ENCODE data around the gene FKBP10. TPM values are rescaled to one million over a fixed set of nuclear protein-coding genes. Genes with fewer than 3 reads are reported as not detected.

Gene FKBP10
- total and polyA plus RNA-seq, 10 of the 15 experiments (the other 5 are each of a cell fraction or from before 2014, with no cell fraction given): 0.02 to 4.7 (median 1.8) TPM

DNA sequence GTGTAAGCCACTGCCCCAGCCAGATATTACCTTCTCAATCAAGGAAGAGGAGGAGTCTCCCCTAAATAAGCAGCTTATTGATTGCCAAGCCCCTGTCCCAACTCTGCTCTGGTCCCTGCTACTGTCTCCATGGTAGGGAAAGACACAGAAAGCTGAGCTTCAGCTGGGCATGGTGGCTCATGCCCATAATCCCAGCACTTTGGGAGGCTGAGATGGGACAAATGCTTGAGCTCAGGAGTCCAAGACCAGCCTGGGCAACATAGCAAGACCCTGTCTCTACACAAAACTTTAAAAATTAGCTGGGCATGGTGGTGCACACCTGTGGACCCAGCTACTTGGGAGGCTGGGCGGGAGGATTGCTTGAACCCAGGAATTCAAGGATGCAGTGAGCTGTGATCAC lies 32.9 kb upstream of the FKBP10 start:
- peaks cover 3% of the 10 kb centered on the region for H3K4me1 ChIP-seq (ENCODE audit: control insufficient read depth, insufficient read depth, low read length)
- no peak for TF ChIP-seq PAX8 (IDR thresholded peaks at IDR 0.05)
- TF ChIP-seq POLR2AphosphoS5 (IDR thresholded peaks at IDR 0.05; ENCODE audit: low read length): no peak
- no peak for TF ChIP-seq STAT1 (conservative IDR thresholded peaks at IDR 0.05)
- no peak for TF ChIP-seq RUNX3 (IDR thresholded peaks at IDR 0.05; ENCODE audit: low read length)
- no peak for TF ChIP-seq KAT2A (conservative IDR thresholded peaks at IDR 0.05; ENCODE audit: control insufficient read depth, low read depth, low read length)
- TF ChIP-seq, protein P1, sequence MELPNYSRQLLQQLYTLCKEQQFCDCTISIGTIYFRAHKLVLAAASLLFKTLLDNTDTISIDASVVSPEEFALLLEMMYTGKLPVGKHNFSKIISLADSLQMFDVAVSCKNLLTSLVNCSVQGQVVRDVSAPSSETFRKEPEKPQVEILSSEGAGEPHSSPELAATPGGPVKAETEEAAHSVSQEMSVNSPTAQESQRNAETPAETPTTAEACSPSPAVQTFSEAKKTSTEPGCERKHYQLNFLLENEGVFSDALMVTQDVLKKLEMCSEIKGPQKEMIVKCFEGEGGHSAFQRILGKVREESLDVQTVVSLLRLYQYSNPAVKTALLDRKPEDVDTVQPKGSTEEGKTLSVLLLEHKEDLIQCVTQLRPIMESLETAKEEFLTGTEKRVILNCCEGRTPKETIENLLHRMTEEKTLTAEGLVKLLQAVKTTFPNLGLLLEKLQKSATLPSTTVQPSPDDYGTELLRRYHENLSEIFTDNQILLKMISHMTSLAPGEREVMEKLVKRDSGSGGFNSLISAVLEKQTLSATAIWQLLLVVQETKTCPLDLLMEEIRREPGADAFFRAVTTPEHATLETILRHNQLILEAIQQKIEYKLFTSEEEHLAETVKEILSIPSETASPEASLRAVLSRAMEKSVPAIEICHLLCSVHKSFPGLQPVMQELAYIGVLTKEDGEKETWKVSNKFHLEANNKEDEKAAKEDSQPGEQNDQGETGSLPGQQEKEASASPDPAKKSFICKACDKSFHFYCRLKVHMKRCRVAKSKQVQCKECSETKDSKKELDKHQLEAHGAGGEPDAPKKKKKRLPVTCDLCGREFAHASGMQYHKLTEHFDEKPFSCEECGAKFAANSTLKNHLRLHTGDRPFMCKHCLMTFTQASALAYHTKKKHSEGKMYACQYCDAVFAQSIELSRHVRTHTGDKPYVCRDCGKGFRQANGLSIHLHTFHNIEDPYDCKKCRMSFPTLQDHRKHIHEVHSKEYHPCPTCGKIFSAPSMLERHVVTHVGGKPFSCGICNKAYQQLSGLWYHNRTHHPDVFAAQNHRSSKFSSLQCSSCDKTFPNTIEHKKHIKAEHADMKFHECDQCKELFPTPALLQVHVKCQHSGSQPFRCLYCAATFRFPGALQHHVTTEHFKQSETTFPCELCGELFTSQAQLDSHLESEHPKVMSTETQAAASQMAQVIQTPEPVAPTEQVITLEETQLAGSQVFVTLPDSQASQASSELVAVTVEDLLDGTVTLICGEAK (IDR thresholded peaks at IDR 0.05; ENCODE audit: borderline replicate concordance): no peak
- no peak for TF ChIP-seq SRF (IDR thresholded peaks at IDR 0.05; ENCODE audit: low read depth in 2 of 2, low read length in 2 of 2)
- no peak for TF ChIP-seq TCF3 (IDR thresholded peaks at IDR 0.05; ENCODE audit: borderline replicate concordance, insufficient read depth, low read depth, low read length)
- no peak for TF ChIP-seq TBL1XR1 (IDR thresholded peaks at IDR 0.05; ENCODE audit: low read depth, low read length)
- TF ChIP-seq, protein P2, sequence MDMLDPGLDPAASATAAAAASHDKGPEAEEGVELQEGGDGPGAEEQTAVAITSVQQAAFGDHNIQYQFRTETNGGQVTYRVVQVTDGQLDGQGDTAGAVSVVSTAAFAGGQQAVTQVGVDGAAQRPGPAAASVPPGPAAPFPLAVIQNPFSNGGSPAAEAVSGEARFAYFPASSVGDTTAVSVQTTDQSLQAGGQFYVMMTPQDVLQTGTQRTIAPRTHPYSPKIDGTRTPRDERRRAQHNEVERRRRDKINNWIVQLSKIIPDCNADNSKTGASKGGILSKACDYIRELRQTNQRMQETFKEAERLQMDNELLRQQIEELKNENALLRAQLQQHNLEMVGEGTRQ (IDR thresholded peaks at IDR 0.05; ENCODE audit: borderline replicate concordance, low read depth, low read length): no peak
- no peak for TF ChIP-seq EGR1 (IDR thresholded peaks at IDR 0.05; ENCODE audit: borderline replicate concordance in 1 of 2, low read depth in 2 of 2, low read length in 2 of 2)
- TF ChIP-seq CHD1 (IDR thresholded peaks at IDR 0.05; ENCODE audit: low read depth, low read length): no peak
- no peak for TF ChIP-seq EP300 (IDR thresholded peaks at IDR 0.05; ENCODE audit: borderline replicate concordance in 1 of 2, control insufficient read depth in 1 of 2, low read depth in 2 of 2, low read length in 2 of 2)
- TF ChIP-seq MYB (IDR thresholded peaks at IDR 0.05; ENCODE audit: borderline replicate concordance, low read depth, low read length): no peak
- no peaks in the 10 kb centered on the region for H3K79me2 ChIP-seq (ENCODE audit: control insufficient read depth, insufficient read depth, low read length)
- H3K27me3 ChIP-seq (replicated peaks in 1 of 2; ENCODE audit: control insufficient read depth in 2 of 2, insufficient read depth in 2 of 2, low read length in 1 of 2): no peaks in the 10 kb centered on the region; a peak in 1 of 4 replicates
- no peaks in the 10 kb centered on the region for H4K20me1 ChIP-seq (ENCODE audit: control insufficient read depth, insufficient read depth)
- no peak overlapping the region for H3K4me3 ChIP-seq
- no peak for ATAC-seq
- intact Hi-C loops (cut with micrococcal nuclease; ENCODE audit: unreplicated experiment): no loop called here
- RAD21 ChIA-PET (ENCODE audit: unreplicated experiment): no interaction called here
- FAIRE-seq: no peak
- H3K36me3 ChIP-seq (ENCODE audit: control insufficient read depth in 2 of 2, insufficient read depth in 2 of 2, low read length in 1 of 2): no peaks in the 10 kb centered on the region
- H3K9ac ChIP-seq (ENCODE audit: control insufficient read depth, insufficient read depth, low read length): no peak overlapping the region
- POLR2A ChIA-PET: no interaction called here
- no peaks in the 10 kb centered on the region for H3K9me3 ChIP-seq (replicated peaks; ENCODE audit: control insufficient read depth, insufficient read depth, low read length)
- in situ Hi-C loops (cut with MboI): no loop called here
- H3K27ac ChIP-seq (ENCODE audit: control insufficient read depth, insufficient read depth): no peak overlapping the region
- DNase-seq (ENCODE audit: low read depth, low spot score): no peak
- CTCF ChIA-PET: interaction anchor here (1.3 kb wide), 1 partner anchor 84 kb away, joined by 4 read pairs; no protein-coding TSS in a partner anchor
- no peak overlapping the region for H3K4me2 ChIP-seq (ENCODE audit: control insufficient read depth, insufficient read depth)
- no peak overlapping the region for H2AFZ ChIP-seq (ENCODE audit: control insufficient read depth, low read depth, low read length)
- WGBS (ENCODE audit: insufficient coverage, insufficient replicate concordance, low lambda C conversion rate, missing lambda C conversion rate): 0% methylated on average over 1 of the region's 1 CpG
- no TSS peak for BruUV-seq (replicated peaks)
- SMC1A ChIA-PET (ENCODE audit: uncharacterized antibody, unreplicated experiment): interaction anchor here (1.3 kb wide), 1 partner anchor 21 kb away, joined by 3 read pairs; no protein-coding TSS in a partner anchor

Measured in GM12878 (cell line).